Stimulated activated CD8-positive, alpha-beta memory T cell treated with anti-CD3 and anti-CD28 coated beads, Interleukin-2, amount 100 ng/mL, for 1 hour (primary cell): ENCODE data around the gene PRSS36.
"Not testable (repeated sequence)": the region's sequence is repeated elsewhere in the genome, so short reads cannot be mapped to it uniquely, and the experiment has no call there.

Experiments
- DNase-seq, 2 donors: peaks; one replicate each; pipeline ENCODE4 v3.0.0-alpha.2; 2020; ENCODE audit warnings: low read depth in 2 of 2

The PRSS36 gene

DNA sequence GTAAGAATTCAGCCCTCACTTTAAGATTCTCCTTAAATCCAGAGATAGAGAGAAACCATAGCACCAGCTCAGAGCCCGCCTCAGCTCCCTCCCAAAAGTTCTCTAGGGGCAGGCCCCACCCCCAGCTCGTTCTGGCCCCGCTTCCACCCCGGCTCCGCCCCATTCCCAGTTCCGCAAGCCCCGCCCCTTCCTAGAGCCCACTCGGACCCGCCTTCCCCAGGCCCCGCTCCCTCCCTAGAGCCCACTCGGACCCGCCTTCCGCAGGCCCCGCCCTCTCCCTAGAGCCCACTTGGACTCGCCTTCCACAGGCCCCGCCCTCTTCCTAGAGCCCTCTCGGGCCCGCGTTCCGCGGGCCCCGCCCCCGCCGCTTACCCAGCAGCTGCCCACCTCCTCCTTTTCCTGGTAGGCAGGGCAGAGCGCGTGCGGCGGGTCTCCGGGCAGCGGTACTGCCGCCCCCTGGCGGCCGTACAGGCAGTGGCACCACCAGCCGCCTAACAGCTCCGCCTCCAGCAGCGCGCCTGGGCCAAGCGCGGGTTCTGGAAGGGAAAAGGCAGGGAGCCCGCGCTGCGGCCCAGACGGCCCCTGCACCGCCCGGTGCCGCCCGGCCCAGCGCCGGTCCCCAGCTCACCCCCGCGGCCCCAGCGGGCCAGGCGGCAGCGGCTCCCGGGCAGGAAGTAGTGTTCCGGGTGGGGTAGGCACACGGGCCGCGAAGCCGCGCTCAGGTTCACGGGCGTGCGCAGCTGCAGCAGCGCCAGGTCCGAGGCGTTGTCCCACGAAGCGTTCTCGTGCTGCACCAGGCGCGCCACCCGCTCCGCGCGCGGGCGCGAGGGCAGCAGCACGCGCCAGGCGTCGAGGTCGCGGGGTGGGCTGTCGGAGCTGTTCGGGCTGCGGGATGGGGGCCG, 7.5 kb downstream of the PRSS36 start:
- peak; percentile 89 to 93 for DNase-seq

- DNase-seq = no peak
These were observed 8.3 kb downstream of the PRSS36 start for GRCh38 chr16:31141489-31142108.

- DNase-seq = not testable (repeated sequence)
These were observed 8.8 kb downstream of the PRSS36 start for GRCh38 chr16:31141071-31141469.

DNA sequence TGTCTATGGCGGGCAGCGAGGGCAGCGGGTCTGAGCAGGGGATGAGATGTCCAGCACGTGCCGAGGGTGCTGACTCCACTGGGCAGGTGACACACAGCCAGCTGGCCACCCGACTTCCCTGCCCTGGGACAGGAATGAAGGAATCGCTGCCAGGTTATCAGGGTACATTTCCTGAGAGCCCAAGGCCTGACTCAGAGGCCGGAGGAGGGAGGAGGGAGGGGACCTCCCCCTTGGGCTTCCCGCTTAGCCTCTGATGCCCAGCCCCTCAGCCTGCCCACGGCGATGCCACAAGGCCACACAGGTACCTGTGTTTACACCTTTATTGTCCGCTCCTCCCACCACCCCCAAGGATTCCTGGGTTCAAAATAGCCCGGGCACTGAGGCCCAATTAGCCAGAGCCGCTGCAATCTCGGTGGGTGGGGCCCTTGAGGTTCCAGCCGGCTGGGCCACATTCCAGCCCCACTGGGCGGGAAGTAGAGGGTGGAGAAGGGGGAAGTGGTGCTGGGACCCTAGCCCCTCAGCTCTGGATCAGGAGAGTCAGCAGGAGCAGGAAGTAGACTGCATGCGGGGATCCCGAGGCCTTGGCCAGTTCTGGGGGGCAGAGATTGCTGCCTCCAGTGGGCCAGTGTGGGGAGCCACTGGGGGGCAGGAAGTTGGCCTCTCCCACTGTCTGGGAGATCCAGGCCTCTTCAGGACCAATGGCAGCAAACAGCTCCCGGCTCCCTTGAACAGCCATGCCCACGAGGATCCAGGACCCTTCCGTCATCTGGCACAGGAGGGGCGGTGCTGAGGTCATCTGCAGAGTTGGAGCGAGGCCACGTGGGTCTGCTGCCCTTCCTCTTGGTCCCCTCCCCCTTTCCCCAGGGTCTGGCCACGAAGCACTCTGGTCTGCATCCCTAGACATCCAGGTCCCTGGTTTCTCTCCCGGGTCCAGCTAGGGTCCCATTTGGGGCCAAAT, 11.0 kb downstream of the PRSS36 start:
- DNase-seq = no peak

GRCh38 chr16:31136822-31137499, 12.9 kb downstream of the PRSS36 start:
- DNase-seq = not testable (repeated sequence)

DNA sequence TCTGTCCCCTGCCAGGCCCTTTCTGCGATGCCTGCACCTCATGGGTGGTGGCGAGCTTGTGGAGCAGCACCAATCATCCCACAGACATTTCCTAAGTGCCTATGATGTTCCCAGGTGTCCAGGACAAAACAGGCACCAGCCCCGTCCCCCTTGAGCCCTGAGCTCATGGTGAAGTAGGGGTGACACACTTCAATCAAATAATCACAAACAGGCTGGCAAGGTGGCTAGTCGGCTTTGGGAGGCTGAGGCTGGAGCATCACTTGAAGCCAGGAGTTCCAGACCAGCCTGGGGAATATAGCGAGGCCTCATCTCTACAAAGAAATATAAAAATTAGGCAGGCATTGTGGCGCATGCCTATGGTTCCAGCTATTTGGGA, 13.6 kb downstream of the PRSS36 start:
- DNase-seq = no peak

- no peak for DNase-seq
These were observed 14.2 kb downstream of the PRSS36 start, which contains the start of gene PRSS8 for GRCh38 chr16:31135535-31136286. Gene PRSS8 (minus strand): TSS chr16:31135727. CDS start chr16:31135498, 229 bp downstream.

- DNase-seq = no peak
These were observed 15.0 kb downstream of the PRSS36 start for GRCh38 chr16:31134625-31135534.

- no peak for DNase-seq
These were observed 15.7 kb downstream of the PRSS36 start for GRCh38 chr16:31134091-31134571.

DNA sequence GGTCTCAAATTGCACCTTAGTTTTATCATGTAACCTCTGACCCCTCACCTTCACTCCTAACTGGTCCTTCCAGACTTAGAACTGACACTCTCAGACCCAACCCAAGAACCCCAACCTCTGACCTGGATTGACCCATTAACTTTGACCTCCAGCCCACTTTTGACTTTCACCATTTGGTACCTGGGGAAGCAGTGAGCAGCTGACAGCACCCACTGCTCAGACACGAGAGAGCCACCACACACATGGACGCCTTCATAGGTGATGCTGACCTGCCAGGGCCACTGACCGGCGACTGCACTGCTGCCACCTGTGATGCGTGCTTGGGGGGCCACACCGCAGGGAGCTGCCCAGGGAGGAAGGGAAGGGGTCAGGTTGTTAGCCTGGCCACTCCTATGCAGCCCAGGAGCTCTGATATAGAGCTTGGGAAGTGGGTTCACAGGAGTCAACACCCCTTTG, 16.8 kb downstream of the PRSS36 start:
- no peak for DNase-seq

GRCh38 chr16:31132303-31132979, 17.4 kb downstream of the PRSS36 start:
- DNase-seq = no peak

DNA sequence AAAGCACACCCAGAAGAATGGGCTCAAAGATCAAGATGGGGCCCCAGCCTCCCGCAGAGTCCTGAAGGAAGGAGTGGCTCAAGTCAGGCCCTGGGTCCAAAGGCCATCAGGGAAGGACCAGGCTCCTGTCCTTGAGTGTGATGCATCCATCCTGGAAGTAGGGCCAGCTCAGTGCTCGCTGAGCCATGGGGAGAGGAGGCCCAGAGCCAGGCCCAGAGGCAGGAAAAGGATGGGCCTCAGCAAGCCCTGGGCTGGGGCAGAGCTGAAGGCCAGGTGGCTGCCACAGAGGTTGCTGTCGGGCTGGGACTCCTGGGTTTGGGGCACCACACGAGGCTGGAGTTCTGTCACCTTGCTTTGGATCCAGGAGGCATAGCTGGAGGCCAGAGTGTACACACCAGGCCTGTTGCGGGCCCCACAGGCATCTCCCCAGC, 18.0 kb downstream of the PRSS36 start:
- DNase-seq = no peak

DNA sequence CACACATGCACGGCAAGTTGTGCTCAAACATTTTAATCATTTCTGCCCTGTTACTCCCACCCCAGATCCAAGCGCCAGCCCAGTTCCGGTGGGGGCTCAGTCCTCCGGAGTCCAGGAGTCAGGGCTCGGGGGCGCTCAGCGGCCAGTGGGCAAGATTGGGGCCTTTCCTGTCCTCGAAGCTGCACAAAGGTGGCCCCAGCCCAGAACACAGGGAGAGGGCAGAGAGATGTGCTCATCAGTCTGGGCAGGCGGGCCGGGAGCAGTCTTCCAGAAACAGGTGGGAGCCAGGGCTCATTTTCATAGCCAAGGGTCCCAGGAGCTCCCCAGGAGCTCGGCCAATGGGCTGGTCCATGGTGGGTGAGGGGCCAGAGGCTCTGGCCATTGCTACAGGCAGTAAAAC, 18.4 kb downstream of the PRSS36 start:
- no peak for DNase-seq

DNA sequence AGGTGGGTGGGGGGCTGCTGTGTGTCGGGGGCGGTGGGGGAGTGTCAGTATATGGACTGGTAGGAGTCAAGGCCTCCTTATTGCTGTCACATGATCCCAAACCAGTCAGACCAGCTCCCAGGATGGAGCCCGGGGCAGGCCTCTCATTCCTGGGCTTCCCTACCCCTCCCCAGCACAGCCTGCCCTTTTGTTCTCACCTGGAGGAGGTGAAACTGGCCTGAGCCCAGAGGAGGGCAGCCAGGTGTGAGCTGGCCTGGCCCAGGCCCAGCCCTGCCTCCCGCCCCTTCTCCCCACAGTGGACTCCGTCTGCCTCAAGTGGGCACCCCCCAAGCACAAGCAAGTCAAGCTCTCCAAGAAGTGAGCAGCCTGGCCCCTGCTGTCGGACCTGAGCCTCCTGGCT, 19.0 kb downstream of the PRSS36 start:
- DNase-seq = no peak

DNA sequence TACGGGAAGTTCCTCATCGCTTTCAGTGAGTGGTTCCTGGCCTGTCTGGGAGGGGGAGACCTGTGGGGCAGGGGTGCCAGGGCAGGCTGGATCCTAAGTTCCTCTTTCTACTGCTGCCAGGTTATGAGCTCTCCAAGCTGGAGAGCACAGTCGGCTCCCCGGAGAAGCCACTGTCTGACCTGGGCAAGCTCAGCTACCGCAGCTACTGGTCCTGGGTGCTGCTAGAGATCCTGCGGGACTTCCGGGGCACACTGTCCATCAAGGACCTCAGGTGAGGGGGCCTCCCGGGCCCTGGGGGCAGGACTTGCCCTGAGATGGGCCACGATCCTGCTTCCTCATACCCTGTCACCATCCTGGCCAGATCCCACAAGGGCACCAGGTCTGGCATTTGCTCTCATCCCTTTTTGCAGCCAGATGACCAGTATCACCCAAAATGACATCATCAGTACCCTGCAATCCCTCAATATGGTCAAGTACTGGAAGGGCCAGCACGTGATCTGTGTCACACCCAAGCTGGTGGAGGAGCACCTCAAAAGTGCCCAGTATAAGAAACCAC, 19.5 kb downstream of the PRSS36 start:
- no peak for DNase-seq

DNA sequence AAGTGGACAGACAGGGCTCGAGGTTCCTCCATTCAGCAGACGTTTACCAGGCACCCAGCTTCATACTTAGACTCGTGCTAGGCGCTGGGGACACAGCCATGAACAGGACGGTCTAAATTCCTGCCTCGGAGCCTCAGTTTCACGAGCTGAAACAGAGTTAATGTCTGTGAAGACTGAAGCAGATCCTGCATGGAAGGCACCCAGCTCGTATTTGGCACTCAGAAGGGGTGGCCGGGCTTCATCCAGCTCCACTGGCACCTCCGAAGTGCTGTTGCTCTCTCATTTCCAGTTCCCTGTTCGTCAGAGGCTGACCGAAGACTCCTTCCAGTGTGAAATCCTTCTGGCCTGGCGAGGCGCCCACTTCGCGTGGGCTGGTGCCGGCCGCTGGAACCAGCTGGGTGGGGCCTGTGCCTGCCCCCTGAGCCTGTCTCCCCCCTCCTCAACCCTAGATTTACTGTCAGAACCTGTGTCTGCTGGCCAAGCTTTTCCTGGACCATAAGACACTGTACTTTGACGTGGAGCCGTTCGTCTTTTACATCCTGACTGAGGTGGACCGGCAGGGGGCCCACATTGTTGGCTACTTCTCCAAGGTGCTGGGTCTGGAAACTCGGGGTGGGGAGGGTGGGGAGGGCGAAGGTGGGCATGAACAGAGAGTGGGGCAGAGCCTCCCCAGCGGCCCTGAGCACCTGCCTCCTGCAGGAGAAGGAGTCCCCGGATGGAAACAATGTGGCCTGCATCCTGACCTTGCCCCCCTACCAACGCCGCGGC, 20.1 kb downstream of the PRSS36 start:
- no peak for DNase-seq

GRCh38 chr16:31128711-31129567, 20.9 kb downstream of the PRSS36 start:
- no peak for DNase-seq
